Tibial artery (tissue), 4 donors: Measurements from ENCODE around the gene PIAS1.
"Not testable (repeated sequence)": the region's sequence is repeated elsewhere in the genome, so short reads cannot be mapped to it uniquely, and the experiment has no call there.

Experiments used
- DNase-seq, 2 donors: peaks; one replicate each; pipeline ENCODE4 v3.0.0-alpha.2; 2019
- H3K27ac ChIP-seq, 2 donors: fragments of 200-600 bp; sonication (generic) in 1 of 2; 1 replicate in 1 of 2; 2 replicates in 1 of 2; pipeline ENCODE4 v1.5.1; 2018 to 2019; ENCODE audit warnings: mild to moderate bottlenecking in 1 of 2
- H3K27me3 ChIP-seq, 2 donors: fragments of 200-600 bp; sonication (generic) in 1 of 2; one replicate each; pipeline versions ENCODE4 v1.5.1 to v1.6.0; 2016 to 2019
- H3K36me3 ChIP-seq, 3 donors: fragments of 200-600 bp; sonication (generic) in 2 of 3; one replicate each; pipeline ENCODE4 v1.5.1; 2016 to 2019; ENCODE audit warnings: mild to moderate bottlenecking in 2 of 3
- H3K4me1 ChIP-seq, 4 donors: fragments of 200-600 bp; sonication (generic) in 2 of 4; 1 replicate in 3 of 4; 2 replicates in 1 of 4; pipeline ENCODE4 v1.5.1; 2016 to 2019
- H3K4me3 ChIP-seq, 2 donors: fragments of 200-600 bp; sonication (generic) in 1 of 2; 1 replicate in 1 of 2; 2 replicates in 1 of 2; pipeline ENCODE4 v1.5.1; 2018 to 2019; ENCODE audit warnings: mild to moderate bottlenecking in 2 of 2
- H3K9me3 ChIP-seq, 3 donors: fragments of 200-600 bp; sonication (generic) in 1 of 3; one replicate each; pipeline ENCODE4 v1.5.1; 2016 to 2019
- CTCF ChIP-seq, 2 experiments: fragments of 200-600 bp in 1 of 2; fragments of 450-650 bp in 1 of 2; IDR thresholded peaks; one replicate each; pipeline ENCODE4 v1.5.1; 2017 to 2019; ENCODE audit warnings: antibody characterized with exemption in 2 of 2, mild to moderate bottlenecking in 1 of 2, moderate library complexity in 1 of 2
- intact Hi-C: fragments of 100-400 bp; cut with DNase I; formaldehyde crosslinking; loops from one replicate; pipeline ENCODE4 v1.15.0; 2023; ENCODE audit warnings: low total_unique reads

Gene PIAS1

GRCh38 chr15:68232937-68233336, 178.8 kb downstream of the PIAS1 start:
- H3K4me1 ChIP-seq, result peaks cover 0 to 18% (median 11%) of the 10 kb centered on the region in 4 donors
- no peaks in the 10 kb centered on the region for H3K27me3 ChIP-seq
- H3K9me3 ChIP-seq, result no peaks in the 10 kb centered on the region
- no peak overlapping the region for H3K27ac ChIP-seq
- TF ChIP-seq CTCF (IDR thresholded peaks at IDR 0.05), result no peak
- DNase-seq, result peak; percentile 40 to 56
- intact Hi-C loops, result no loop called here
- H3K4me3 ChIP-seq, result no peak overlapping the region
- H3K36me3 ChIP-seq, result no peaks in the 10 kb centered on the region

- Histone ChIP-seq H3K9me3 (no peaks in the 10 kb centered on the region), H3K27ac (no peak overlapping the region), H3K4me1 (peaks cover 0 to 7% (median 3%) of the 10 kb centered on the region in 4 donors), H3K36me3 (no peaks in the 10 kb centered on the region), H3K4me3 (no peak overlapping the region), H3K27me3 (no peaks in the 10 kb centered on the region)
- peak in 1 of 2 donors; percentile 27 for DNase-seq
- TF ChIP-seq CTCF (IDR thresholded peaks at IDR 0.05), result no peak
- intact Hi-C loops, result no loop called here
Observed at GRCh38 chr15:68234060-68234459, 179.9 kb downstream of the PIAS1 start.

- H3K9me3 ChIP-seq, intact Hi-C loops, H3K36me3 ChIP-seq, H3K27me3 ChIP-seq, H3K4me3 ChIP-seq, H3K27ac ChIP-seq, H3K4me1 ChIP-seq: not testable (repeated sequence)
- DNase-seq, result peak in 1 of 2 donors; percentile 13
Observed at GRCh38 chr15:68234520-68234919, 180.4 kb downstream of the PIAS1 start.

GRCh38 chr15:68235022-68235421, 180.9 kb downstream of the PIAS1 start:
- intact Hi-C loops, result no loop called here
- Histone ChIP-seq H3K9me3 (no peaks in the 10 kb centered on the region), H3K4me1 (peaks cover 0 to 4% (median under 1%) of the 10 kb centered on the region in 4 donors), H3K4me3 (no peak overlapping the region), H3K27ac (no peak overlapping the region), H3K36me3 (no peaks in the 10 kb centered on the region), H3K27me3 (no peaks in the 10 kb centered on the region)
- peak in 1 of 2 donors; percentile 19 for DNase-seq
- no peak for TF ChIP-seq CTCF (IDR thresholded peaks at IDR 0.05)

- Histone ChIP-seq H3K9me3 (peaks cover 0 to 7% (median under 1%) of the 10 kb centered on the region in 3 donors), H3K27ac (no peak overlapping the region), H3K4me3 (no peak overlapping the region), H3K27me3 (no peaks in the 10 kb centered on the region), H3K4me1 (no peaks in the 10 kb centered on the region), H3K36me3 (no peaks in the 10 kb centered on the region)
- intact Hi-C loops, result no loop called here
- no peak for DNase-seq
- no peak for TF ChIP-seq CTCF (IDR thresholded peaks at IDR 0.05)
Observed at GRCh38 chr15:68239025-68239424, 184.9 kb downstream of the PIAS1 start.

GRCh38 chr15:68241088-68241935, 187.2 kb downstream of the PIAS1 start:
- TF ChIP-seq CTCF (IDR thresholded peaks at IDR 0.05), result no peak
- H3K4me3 ChIP-seq, result no peak overlapping the region
- peaks cover 0 to 14% (median 3%) of the 10 kb centered on the region in 3 donors for H3K9me3 ChIP-seq
- no peak for DNase-seq
- H3K36me3 ChIP-seq, result no peaks in the 10 kb centered on the region
- H3K27me3 ChIP-seq, result no peaks in the 10 kb centered on the region
- no peak overlapping the region for H3K27ac ChIP-seq
- no peaks in the 10 kb centered on the region for H3K4me1 ChIP-seq
- intact Hi-C loops, result no loop called here
